Endodermal cell (in vitro differentiated cells): Measurements from ENCODE around the gene SIGLEC10. TPM values are rescaled to one million over a fixed set of nuclear protein-coding genes. Genes with fewer than 3 reads are reported as not detected.

Source experiments
- DNase-seq: peaks from one replicate; pipeline ENCODE4 v3.0.0-alpha.2; 2017
- H3K27ac ChIP-seq: 2 replicates; pipeline ENCODE4 v1.5.1; 2013; ENCODE audit warnings: mild to moderate bottlenecking, low read depth, low read length, moderate library complexity
- H3K27me3 ChIP-seq: 2 replicates; pipeline ENCODE4 v1.6.1; 2013; ENCODE audit warnings: mild to moderate bottlenecking, low read length, moderate library complexity; ENCODE audit not compliant: insufficient read depth, control insufficient read depth, poor library complexity, severe bottlenecking
- H3K36me3 ChIP-seq: 2 replicates; pipeline ENCODE4 v1.7.0; 2013; ENCODE audit warnings: mild to moderate bottlenecking, low read length, moderate library complexity; ENCODE audit not compliant: control insufficient read depth, insufficient read depth
- H3K4me1 ChIP-seq: one replicate; pipeline ENCODE4 v1.7.0; 2013; ENCODE audit warnings: low read length; ENCODE audit not compliant: control insufficient read depth, insufficient read depth
- H3K4me3 ChIP-seq: 2 replicates; pipeline ENCODE4 v1.5.1; 2013; ENCODE audit warnings: mild to moderate bottlenecking, low read length, moderate library complexity
- H3K9ac ChIP-seq: 2 replicates; pipeline ENCODE4 v1.6.1; 2013; ENCODE audit warnings: mild to moderate bottlenecking, low read length, moderate library complexity; ENCODE audit not compliant: poor library complexity, severe bottlenecking; ENCODE audit errors: extremely low read depth
- H3K9me3 ChIP-seq: 2 replicates; pipeline ENCODE4 v1.6.1; 2013; ENCODE audit warnings: mild to moderate bottlenecking, low read length, moderate library complexity; ENCODE audit not compliant: control insufficient read depth
- H3K27ac Mint-ChIP-seq: 2 replicates; pipeline ENCODE4 v1.8.0; 2020; ENCODE audit warnings: mixed read lengths
- H3K27me3 Mint-ChIP-seq: 2 replicates; pipeline ENCODE4 v1.8.0; 2021; ENCODE audit warnings: mild to moderate bottlenecking, mixed read lengths; ENCODE audit not compliant: insufficient read depth
- H3K36me3 Mint-ChIP-seq: 2 replicates; pipeline ENCODE4 v1.8.0; 2020; ENCODE audit warnings: low read depth, mixed read lengths
- H3K4me1 Mint-ChIP-seq: 2 replicates; pipeline ENCODE4 v1.8.0; 2020; ENCODE audit warnings: mixed read lengths
- H3K4me3 Mint-ChIP-seq: 2 replicates; pipeline ENCODE4 v1.8.0; 2020; ENCODE audit warnings: mild to moderate bottlenecking, moderate library complexity, mixed read lengths
- H3K9me3 Mint-ChIP-seq: 2 replicates; pipeline ENCODE4 v1.8.0; 2020; ENCODE audit warnings: mild to moderate bottlenecking, mixed read lengths
- WGBS, 2 experiments: methylation state at CpG; one replicate each; pipeline versions ENCODE4 v1.1.5 to v1.1.7; 2013; ENCODE audit warnings: missing lambda C conversion rate in 2 of 2, mixed read lengths in 1 of 2; ENCODE audit not compliant: insufficient coverage in 1 of 2, insufficient read length in 1 of 2; 5-methylcytosine and 5-hydroxymethylcytosine counted together
- total RNA-seq, 2 donors: library from RNA; stranded (reverse); fragmentation: NEBNext Ultra II Directional in 1 of 2; extraction: Animal tissue kit (Norgen Biotek cat#: 25700) in 1 of 2; gene quantifications; 2 replicates in 1 of 2; 3 replicates in 1 of 2; pipeline ENCODE4 v1.2.1, GENCODE V29; 2021
- TF ChIP-seq, protein P1 (sequence below): fragments of 200-600 bp; sonication (generic); conservative IDR thresholded peaks from 2 replicates; pipeline ENCODE4 v1.5.0; 2021; ENCODE audit warnings: antibody characterized with exemption, mild to moderate bottlenecking

Gene SIGLEC10
- total RNA-seq, 2 donors from 2014 or later = not detected

DNA sequence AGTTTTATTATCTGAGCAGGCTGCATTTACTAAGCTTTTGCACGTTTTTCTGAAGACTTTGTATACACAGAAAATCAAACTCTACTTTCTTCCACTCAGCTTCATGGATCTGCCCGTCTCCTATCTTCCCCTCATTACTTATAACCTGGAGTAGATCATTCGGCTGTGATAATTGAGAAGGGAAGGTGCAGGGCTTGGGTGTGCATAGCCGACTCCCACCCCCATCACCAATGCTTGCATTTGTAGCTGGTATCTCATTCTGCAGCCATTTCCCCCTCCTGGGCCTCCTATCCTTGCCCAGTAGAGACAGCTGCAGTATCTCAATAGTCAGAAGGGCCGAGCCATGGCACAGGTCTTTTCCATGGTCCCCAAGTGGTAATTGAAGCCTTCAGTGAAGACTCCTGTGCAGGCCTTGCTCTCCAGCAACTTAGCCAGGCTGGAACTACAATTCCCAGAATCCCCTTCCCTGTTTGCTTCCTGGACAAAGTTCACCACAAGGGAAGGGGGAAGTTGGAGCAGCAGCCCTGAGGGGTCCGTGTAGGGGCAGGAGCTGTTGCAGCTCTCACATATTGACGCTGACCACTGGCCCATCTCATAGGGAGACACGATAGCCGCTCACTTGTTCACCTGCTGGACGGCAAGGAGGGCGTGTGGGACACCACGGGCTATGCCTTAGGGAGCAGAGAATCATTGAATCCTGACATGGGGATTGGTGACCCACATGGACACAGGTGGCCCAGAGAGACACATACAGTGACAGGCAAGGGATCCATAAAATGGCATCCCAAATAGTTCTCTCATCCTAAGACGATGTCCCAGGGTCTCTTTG lies 42.9 kb upstream of the SIGLEC10 start:
- H3K4me1 ChIP-seq = no peaks in the 10 kb centered on the region
- WGBS, 2 experiments = 74 to 76% methylated on average over 10 to 11 of the region's 13 CpGs
- H3K4me3 ChIP-seq = peak overlapping the region; percentile 68
- Mint-ChIP-seq H3K9me3 (peaks cover 1% of the 10 kb centered on the region), H3K4me3 (peak overlapping the region; percentile 60), H3K4me1 (no peaks in the 10 kb centered on the region), H3K27ac (no peak overlapping the region), H3K36me3 (no peaks in the 10 kb centered on the region), H3K27me3 (peaks cover 35% of the 10 kb centered on the region)
- H3K27ac ChIP-seq = no peak overlapping the region
- no peak overlapping the region for H3K9ac ChIP-seq
- H3K27me3 ChIP-seq = peaks cover 28% of the 10 kb centered on the region
- no peaks in the 10 kb centered on the region for H3K36me3 ChIP-seq
- TF ChIP-seq, protein P1, sequence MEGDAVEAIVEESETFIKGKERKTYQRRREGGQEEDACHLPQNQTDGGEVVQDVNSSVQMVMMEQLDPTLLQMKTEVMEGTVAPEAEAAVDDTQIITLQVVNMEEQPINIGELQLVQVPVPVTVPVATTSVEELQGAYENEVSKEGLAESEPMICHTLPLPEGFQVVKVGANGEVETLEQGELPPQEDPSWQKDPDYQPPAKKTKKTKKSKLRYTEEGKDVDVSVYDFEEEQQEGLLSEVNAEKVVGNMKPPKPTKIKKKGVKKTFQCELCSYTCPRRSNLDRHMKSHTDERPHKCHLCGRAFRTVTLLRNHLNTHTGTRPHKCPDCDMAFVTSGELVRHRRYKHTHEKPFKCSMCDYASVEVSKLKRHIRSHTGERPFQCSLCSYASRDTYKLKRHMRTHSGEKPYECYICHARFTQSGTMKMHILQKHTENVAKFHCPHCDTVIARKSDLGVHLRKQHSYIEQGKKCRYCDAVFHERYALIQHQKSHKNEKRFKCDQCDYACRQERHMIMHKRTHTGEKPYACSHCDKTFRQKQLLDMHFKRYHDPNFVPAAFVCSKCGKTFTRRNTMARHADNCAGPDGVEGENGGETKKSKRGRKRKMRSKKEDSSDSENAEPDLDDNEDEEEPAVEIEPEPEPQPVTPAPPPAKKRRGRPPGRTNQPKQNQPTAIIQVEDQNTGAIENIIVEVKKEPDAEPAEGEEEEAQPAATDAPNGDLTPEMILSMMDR = no peak
- no peaks in the 10 kb centered on the region for H3K9me3 ChIP-seq
- DNase-seq = peak; percentile 66

DNA sequence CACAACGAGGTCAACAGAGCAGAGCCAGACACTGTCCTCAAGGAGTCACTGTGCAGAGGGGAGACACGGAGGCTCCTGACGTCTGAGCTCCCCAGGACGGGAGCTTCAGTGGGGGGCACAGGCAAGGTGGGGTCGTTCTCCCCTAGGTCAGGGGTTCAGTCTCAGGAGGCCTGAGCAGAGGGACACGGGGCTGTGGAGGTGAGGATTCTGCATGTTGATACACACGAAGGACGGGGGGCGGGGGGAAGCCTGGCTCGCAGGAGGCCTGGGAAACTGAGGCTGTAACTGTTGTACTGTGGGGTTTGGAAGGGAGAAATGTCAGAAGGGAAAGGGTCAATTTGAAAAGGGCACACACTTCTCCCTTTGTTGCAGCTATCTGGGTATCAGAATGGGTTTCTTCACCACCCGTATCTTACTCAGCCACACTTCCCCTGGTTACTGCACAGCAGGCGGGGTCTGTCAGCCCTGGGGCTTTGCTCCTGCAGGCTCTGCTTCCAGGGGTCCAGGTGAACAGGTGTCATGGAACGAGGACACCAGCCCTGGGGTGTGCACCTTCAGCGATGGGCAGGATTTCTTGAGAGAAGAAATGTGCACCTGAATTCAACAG lies 41.6 kb upstream of the SIGLEC10 start:
- TF ChIP-seq, protein P1 = no peak
- no peak overlapping the region for H3K27ac Mint-ChIP-seq
- Histone ChIP-seq H3K4me1 (no peaks in the 10 kb centered on the region), H3K4me3 (no peak overlapping the region), H3K27me3 (peaks cover 16% of the 10 kb centered on the region), H3K9ac (no peak overlapping the region), H3K36me3 (no peaks in the 10 kb centered on the region), H3K9me3 (no peaks in the 10 kb centered on the region), H3K27ac (no peak overlapping the region)
- no peak for DNase-seq
- 80 to 88% methylated on average over 6 to 14 of the region's 14 CpGs for WGBS, 2 experiments
- no peaks in the 10 kb centered on the region for H3K36me3 Mint-ChIP-seq
- peaks cover 2% of the 10 kb centered on the region for H3K9me3 Mint-ChIP-seq
- no peak overlapping the region for H3K4me3 Mint-ChIP-seq
- H3K27me3 Mint-ChIP-seq = peaks cover 26% of the 10 kb centered on the region
- no peaks in the 10 kb centered on the region for H3K4me1 Mint-ChIP-seq

DNA sequence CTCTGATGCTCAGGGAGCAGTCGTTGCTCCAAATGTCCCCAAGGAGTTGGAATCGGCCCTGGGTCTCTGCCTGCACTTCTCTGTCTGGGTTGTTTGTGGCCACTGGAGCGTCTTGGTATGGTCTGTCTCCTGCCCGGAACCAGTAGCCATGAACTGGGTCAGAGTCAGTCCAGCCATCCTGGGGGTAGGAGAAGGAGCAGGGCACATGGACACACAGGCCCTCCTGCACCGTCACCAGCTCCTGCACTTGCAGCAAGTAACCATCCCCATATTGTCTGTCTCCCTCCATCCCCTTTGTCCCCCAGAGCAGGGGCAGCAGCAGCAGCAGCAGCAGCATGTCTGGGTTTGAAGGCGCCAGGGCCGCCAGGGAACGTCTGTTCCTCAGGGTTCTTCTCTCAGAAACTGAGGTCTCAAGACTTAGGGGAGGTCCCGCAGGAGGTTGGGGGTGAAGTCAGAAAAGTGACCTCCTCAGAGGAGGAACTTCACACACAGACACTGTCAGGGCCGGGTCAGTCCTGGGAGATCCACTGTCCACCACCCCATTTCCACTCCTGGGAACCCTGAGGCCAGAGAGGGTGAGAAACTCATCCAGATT lies 40.7 kb upstream of the SIGLEC10 start, which contains the start of gene SIGLEC8:
TSS of gene SIGLEC8 (minus strand) at position 404 of the 595 bp plus-strand sequence. CDS start at position 337, 67 bp downstream.
- H3K9me3 Mint-ChIP-seq = peaks cover 2% of the 10 kb centered on the region
- H3K27ac ChIP-seq = no peak within 1 kb of the TSS
- TF ChIP-seq, protein P1 = no peak
- DNase-seq = no peak
- H3K36me3 ChIP-seq = no peaks in the 10 kb centered on the region
- H3K27me3 ChIP-seq = peaks cover 12% of the 10 kb centered on the region
- H3K9ac ChIP-seq = no peak within 1 kb of the TSS
- H3K4me3 Mint-ChIP-seq = no peak within 1 kb of the TSS
- H3K27ac Mint-ChIP-seq = no peak within 1 kb of the TSS
- H3K36me3 Mint-ChIP-seq = no peaks in the 10 kb centered on the region
- 80 to 83% methylated on average over 3 to 10 of the region's 10 CpGs for WGBS, 2 experiments
- no peak within 1 kb of the TSS for H3K4me3 ChIP-seq
- H3K9me3 ChIP-seq = no peaks in the 10 kb centered on the region
- no peaks in the 10 kb centered on the region for H3K4me1 ChIP-seq
- peaks cover 23% of the 10 kb centered on the region for H3K27me3 Mint-ChIP-seq
- no peaks in the 10 kb centered on the region for H3K4me1 Mint-ChIP-seq
